ENCODE measurements around the gene GLT1D1.

GRCh38 chr12:128857133-128857763 is 4.0 kb downstream of the GLT1D1 start:
- TF ChIP-seq, protein P1, sequence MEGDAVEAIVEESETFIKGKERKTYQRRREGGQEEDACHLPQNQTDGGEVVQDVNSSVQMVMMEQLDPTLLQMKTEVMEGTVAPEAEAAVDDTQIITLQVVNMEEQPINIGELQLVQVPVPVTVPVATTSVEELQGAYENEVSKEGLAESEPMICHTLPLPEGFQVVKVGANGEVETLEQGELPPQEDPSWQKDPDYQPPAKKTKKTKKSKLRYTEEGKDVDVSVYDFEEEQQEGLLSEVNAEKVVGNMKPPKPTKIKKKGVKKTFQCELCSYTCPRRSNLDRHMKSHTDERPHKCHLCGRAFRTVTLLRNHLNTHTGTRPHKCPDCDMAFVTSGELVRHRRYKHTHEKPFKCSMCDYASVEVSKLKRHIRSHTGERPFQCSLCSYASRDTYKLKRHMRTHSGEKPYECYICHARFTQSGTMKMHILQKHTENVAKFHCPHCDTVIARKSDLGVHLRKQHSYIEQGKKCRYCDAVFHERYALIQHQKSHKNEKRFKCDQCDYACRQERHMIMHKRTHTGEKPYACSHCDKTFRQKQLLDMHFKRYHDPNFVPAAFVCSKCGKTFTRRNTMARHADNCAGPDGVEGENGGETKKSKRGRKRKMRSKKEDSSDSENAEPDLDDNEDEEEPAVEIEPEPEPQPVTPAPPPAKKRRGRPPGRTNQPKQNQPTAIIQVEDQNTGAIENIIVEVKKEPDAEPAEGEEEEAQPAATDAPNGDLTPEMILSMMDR (IDR thresholded peaks at IDR 0.05): no peak
- TF ChIP-seq POLR2A (IDR thresholded peaks at IDR 0.05): no peak

All from uterus (tissue), 2 donors.